Measurements from ENCODE around the gene SRGAP2C. TPM values are rescaled to one million over a fixed set of nuclear protein-coding genes. Genes with fewer than 3 reads are reported as not detected.
"Not testable (repeated sequence)": the region's sequence is repeated elsewhere in the genome, so short reads cannot be mapped to it uniquely, and the experiment has no call there.

SRGAP2C gene
- polyA plus RNA-seq, 1 donor (not counting 4 experiments of a cell fraction or from before 2014, with no cell fraction given), result 4.5 TPM

GRCh38 chr1:121366171-121366570 is 181.4 kb downstream of the SRGAP2C start:
- H3K4me1 ChIP-seq (ENCODE audit: control insufficient read depth, extremely low read depth, insufficient read depth, low read length); dilution Hi-C loops (cut with MboI; ENCODE audit: extremely low pct_ligation_motif_present, low sequenced_read_pairs); H4K20me1 ChIP-seq (ENCODE audit: control insufficient read depth, extremely low read depth, insufficient read depth, low read length); FAIRE-seq; H3K79me2 ChIP-seq (ENCODE audit: control insufficient read depth, insufficient read depth, low read length); H3K4me2 ChIP-seq (ENCODE audit: control insufficient read depth, extremely low read depth, insufficient read depth, low read depth, low read length); H3K9me3 ChIP-seq (ENCODE audit: control insufficient read depth, low read depth, low read length); H2AFZ ChIP-seq (ENCODE audit: control insufficient read depth, low read length); H3K9me1 ChIP-seq (ENCODE audit: control insufficient read depth, extremely low read depth, insufficient read depth, low read length); H3K4me3 ChIP-seq (ENCODE audit: control insufficient read depth in 2 of 3, extremely low read depth in 1 of 3, insufficient read depth in 2 of 3, low read depth in 1 of 3, low read length in 3 of 3); DNase-seq (ENCODE audit: low read depth, low spot score); H3K9ac ChIP-seq (ENCODE audit: control insufficient read depth, extremely low read depth, insufficient read depth, low read length); H3K27me3 ChIP-seq (ENCODE audit: control insufficient read depth, extremely low read depth, insufficient read depth, low read length); H3K36me3 ChIP-seq (ENCODE audit: control insufficient read depth in 2 of 2, extremely low read depth in 1 of 2, insufficient read depth in 2 of 2, low read length in 2 of 2); H3K27ac ChIP-seq (ENCODE audit: control insufficient read depth, insufficient read depth, low read length): not testable (repeated sequence)

GRCh38 chr1:121368910-121369309 is 184.1 kb downstream of the SRGAP2C start:
- FAIRE-seq; H3K79me2 ChIP-seq (ENCODE audit: control insufficient read depth, insufficient read depth, low read length); H4K20me1 ChIP-seq (ENCODE audit: control insufficient read depth, extremely low read depth, insufficient read depth, low read length); DNase-seq (ENCODE audit: low read depth, low spot score); H3K36me3 ChIP-seq (ENCODE audit: control insufficient read depth in 2 of 2, extremely low read depth in 1 of 2, insufficient read depth in 2 of 2, low read length in 2 of 2); H3K4me3 ChIP-seq (ENCODE audit: control insufficient read depth in 2 of 3, extremely low read depth in 1 of 3, insufficient read depth in 2 of 3, low read depth in 1 of 3, low read length in 3 of 3); H3K9me1 ChIP-seq (ENCODE audit: control insufficient read depth, extremely low read depth, insufficient read depth, low read length); H2AFZ ChIP-seq (ENCODE audit: control insufficient read depth, low read length); H3K9ac ChIP-seq (ENCODE audit: control insufficient read depth, extremely low read depth, insufficient read depth, low read length); H3K9me3 ChIP-seq (ENCODE audit: control insufficient read depth, low read depth, low read length); dilution Hi-C loops (cut with MboI; ENCODE audit: extremely low pct_ligation_motif_present, low sequenced_read_pairs); H3K27ac ChIP-seq (ENCODE audit: control insufficient read depth, insufficient read depth, low read length); H3K4me2 ChIP-seq (ENCODE audit: control insufficient read depth, extremely low read depth, insufficient read depth, low read depth, low read length); H3K4me1 ChIP-seq (ENCODE audit: control insufficient read depth, extremely low read depth, insufficient read depth, low read length); H3K27me3 ChIP-seq (ENCODE audit: control insufficient read depth, extremely low read depth, insufficient read depth, low read length): not testable (repeated sequence)

- FAIRE-seq; H4K20me1 ChIP-seq (ENCODE audit: control insufficient read depth, extremely low read depth, insufficient read depth, low read length); H3K4me3 ChIP-seq (ENCODE audit: control insufficient read depth in 2 of 3, extremely low read depth in 1 of 3, insufficient read depth in 2 of 3, low read depth in 1 of 3, low read length in 3 of 3): not testable (repeated sequence)
Measured at GRCh38 chr1:121369959-121370358, 185.2 kb downstream of the SRGAP2C start.

GRCh38 chr1:121374851-121375367 is 190.1 kb downstream of the SRGAP2C start:
- H4K20me1 ChIP-seq (ENCODE audit: control insufficient read depth, extremely low read depth, insufficient read depth, low read length); H3K79me2 ChIP-seq (ENCODE audit: control insufficient read depth, insufficient read depth, low read length); dilution Hi-C loops (cut with MboI; ENCODE audit: extremely low pct_ligation_motif_present, low sequenced_read_pairs); H3K27ac ChIP-seq (ENCODE audit: control insufficient read depth, insufficient read depth, low read length); H3K4me2 ChIP-seq (ENCODE audit: control insufficient read depth, extremely low read depth, insufficient read depth, low read depth, low read length); H3K9me3 ChIP-seq (ENCODE audit: control insufficient read depth, low read depth, low read length); H3K27me3 ChIP-seq (ENCODE audit: control insufficient read depth, extremely low read depth, insufficient read depth, low read length); H3K4me1 ChIP-seq (ENCODE audit: control insufficient read depth, extremely low read depth, insufficient read depth, low read length); H3K4me3 ChIP-seq (ENCODE audit: control insufficient read depth in 2 of 3, extremely low read depth in 1 of 3, insufficient read depth in 2 of 3, low read depth in 1 of 3, low read length in 3 of 3); H3K36me3 ChIP-seq (ENCODE audit: control insufficient read depth in 2 of 2, extremely low read depth in 1 of 2, insufficient read depth in 2 of 2, low read length in 2 of 2); FAIRE-seq; H3K9me1 ChIP-seq (ENCODE audit: control insufficient read depth, extremely low read depth, insufficient read depth, low read length); DNase-seq (ENCODE audit: low read depth, low spot score); H2AFZ ChIP-seq (ENCODE audit: control insufficient read depth, low read length); H3K9ac ChIP-seq (ENCODE audit: control insufficient read depth, extremely low read depth, insufficient read depth, low read length): not testable (repeated sequence)

More at GRCh38 chr1:121369959-121370358, 185.2 kb downstream of the SRGAP2C start:
- H3K79me2 ChIP-seq (ENCODE audit: control insufficient read depth, insufficient read depth, low read length); DNase-seq (ENCODE audit: low read depth, low spot score); H3K9me1 ChIP-seq (ENCODE audit: control insufficient read depth, extremely low read depth, insufficient read depth, low read length); dilution Hi-C loops (cut with MboI; ENCODE audit: extremely low pct_ligation_motif_present, low sequenced_read_pairs); H3K27ac ChIP-seq (ENCODE audit: control insufficient read depth, insufficient read depth, low read length); H3K36me3 ChIP-seq (ENCODE audit: control insufficient read depth in 2 of 2, extremely low read depth in 1 of 2, insufficient read depth in 2 of 2, low read length in 2 of 2); H2AFZ ChIP-seq (ENCODE audit: control insufficient read depth, low read length); H3K9ac ChIP-seq (ENCODE audit: control insufficient read depth, extremely low read depth, insufficient read depth, low read length); H3K9me3 ChIP-seq (ENCODE audit: control insufficient read depth, low read depth, low read length); H3K4me1 ChIP-seq (ENCODE audit: control insufficient read depth, extremely low read depth, insufficient read depth, low read length); H3K4me2 ChIP-seq (ENCODE audit: control insufficient read depth, extremely low read depth, insufficient read depth, low read depth, low read length); H3K27me3 ChIP-seq (ENCODE audit: control insufficient read depth, extremely low read depth, insufficient read depth, low read length): not testable (repeated sequence)

- H3K27ac ChIP-seq (ENCODE audit: control insufficient read depth, insufficient read depth, low read length); H3K27me3 ChIP-seq (ENCODE audit: control insufficient read depth, extremely low read depth, insufficient read depth, low read length); DNase-seq (ENCODE audit: low read depth, low spot score); H3K9ac ChIP-seq (ENCODE audit: control insufficient read depth, extremely low read depth, insufficient read depth, low read length); dilution Hi-C loops (cut with MboI; ENCODE audit: extremely low pct_ligation_motif_present, low sequenced_read_pairs); H3K4me1 ChIP-seq (ENCODE audit: control insufficient read depth, extremely low read depth, insufficient read depth, low read length); H3K4me2 ChIP-seq (ENCODE audit: control insufficient read depth, extremely low read depth, insufficient read depth, low read depth, low read length); H3K9me3 ChIP-seq (ENCODE audit: control insufficient read depth, low read depth, low read length); FAIRE-seq; H3K4me3 ChIP-seq (ENCODE audit: control insufficient read depth in 2 of 3, extremely low read depth in 1 of 3, insufficient read depth in 2 of 3, low read depth in 1 of 3, low read length in 3 of 3); H3K36me3 ChIP-seq (ENCODE audit: control insufficient read depth in 2 of 2, extremely low read depth in 1 of 2, insufficient read depth in 2 of 2, low read length in 2 of 2); H3K79me2 ChIP-seq (ENCODE audit: control insufficient read depth, insufficient read depth, low read length); H4K20me1 ChIP-seq (ENCODE audit: control insufficient read depth, extremely low read depth, insufficient read depth, low read length); H2AFZ ChIP-seq (ENCODE audit: control insufficient read depth, low read length); H3K9me1 ChIP-seq (ENCODE audit: control insufficient read depth, extremely low read depth, insufficient read depth, low read length): not testable (repeated sequence)
Measured at GRCh38 chr1:121376986-121377385, 192.2 kb downstream of the SRGAP2C start.
